Thymus (tissue), 11 donors: Measurements from ENCODE around the gene STX1B. TPM values are rescaled to one million over a fixed set of nuclear protein-coding genes. Genes with fewer than 3 reads are reported as not detected.

Experiments used
- DNase-seq, 9 donors: peaks; one replicate each; pipeline ENCODE4 v3.0.0-alpha.2; 2013; ENCODE audit warnings: low spot score in 9 of 9, low read depth in 6 of 9, missing footprints in 1 of 9
- H3K27ac ChIP-seq, 2 donors: one replicate each; pipeline ENCODE4 v1.5.1; 2013; ENCODE audit warnings: control low read depth in 1 of 2, low read depth in 1 of 2, low read length in 1 of 2, mild to moderate bottlenecking in 1 of 2, moderate library complexity in 1 of 2
- H3K27me3 ChIP-seq, 2 donors: one replicate each; pipeline ENCODE4 v1.5.1; 2013; ENCODE audit warnings: low read length in 1 of 2; ENCODE audit not compliant: control insufficient read depth in 2 of 2, insufficient read depth in 1 of 2
- H3K36me3 ChIP-seq, 2 donors: one replicate each; pipeline ENCODE4 v1.5.1; 2013; ENCODE audit warnings: low read length in 1 of 2, mild to moderate bottlenecking in 1 of 2, moderate library complexity in 1 of 2; ENCODE audit not compliant: control insufficient read depth in 2 of 2, insufficient read depth in 2 of 2
- H3K4me1 ChIP-seq, 2 donors: one replicate each; pipeline ENCODE4 v1.5.1; 2013; ENCODE audit warnings: low read length in 2 of 2; ENCODE audit not compliant: control insufficient read depth in 2 of 2, insufficient read depth in 2 of 2
- H3K4me3 ChIP-seq, 2 donors: one replicate each; pipeline ENCODE4 v1.5.1; 2013; ENCODE audit warnings: low read length in 2 of 2, control low read depth in 1 of 2, mild to moderate bottlenecking in 1 of 2
- H3K9me3 ChIP-seq, 2 donors: one replicate each; pipeline ENCODE4 v1.5.1; 2013; ENCODE audit warnings: low read length in 1 of 2, mild to moderate bottlenecking in 1 of 2; ENCODE audit not compliant: control insufficient read depth in 2 of 2, insufficient read depth in 1 of 2
- WGBS: extraction: QIAGEN DNeasy Blood & Tissue Kit; methylation state at CpG from one replicate; pipeline ENCODE4 v1.1.7; 2013; 5-methylcytosine and 5-hydroxymethylcytosine counted together
- polyA plus RNA-seq: library from polyadenylated mRNA; stranded (reverse); fragments of 200-250 nt; gene quantifications from one replicate; pipeline ENCODE4 v1.2.3, GENCODE V29; 2013
- total RNA-seq: library from RNA; stranded (reverse); fragments of 120-200 nt; gene quantifications from one replicate; pipeline ENCODE4 v1.2.4, GENCODE V29; 2013
- donor health status: healthy.

STX1B gene
- total and polyA plus RNA-seq, 2 donors: 0.19 to 1.0 TPM

DNA sequence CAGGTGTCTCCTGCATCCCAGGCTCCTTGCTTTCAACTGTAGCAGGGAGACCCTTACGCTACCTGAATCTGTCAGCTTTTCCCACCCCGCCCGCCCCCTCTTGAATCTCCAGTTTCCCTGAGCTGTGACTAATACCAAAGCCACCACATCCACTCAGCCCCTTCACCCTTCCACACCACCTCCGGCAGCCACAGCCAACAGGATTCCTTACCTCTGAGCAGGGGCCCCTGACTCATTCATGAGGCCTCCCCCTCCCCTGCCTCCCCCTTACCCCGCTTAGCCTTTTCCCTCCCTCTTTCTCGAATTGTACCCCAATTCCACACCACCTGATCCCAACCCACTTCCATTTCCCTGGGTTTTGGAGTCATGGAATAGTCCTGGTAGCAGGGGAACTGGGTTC is 2.3 kb downstream of the STX1B start:
- H3K27me3 ChIP-seq: peaks cover 12 to 74% of the 10 kb centered on the region in 2 donors

GRCh38 chr16:31007684-31008083 is 2.8 kb downstream of the STX1B start:
- Histone ChIP-seq H3K4me1 (peaks cover 0 to 11% of the 10 kb centered on the region in 2 donors), H3K27me3 (peaks cover 12 to 72% of the 10 kb centered on the region in 2 donors), H3K4me3 (no peak overlapping the region), H3K27ac (no peak overlapping the region), H3K9me3 (no peaks in the 10 kb centered on the region), H3K36me3 (no peaks in the 10 kb centered on the region)
- WGBS: 81% methylated on average over 6 of the region's 6 CpGs
- no peak for DNase-seq

More for the DNA sequence above, 2.3 kb downstream of the STX1B start:
- peaks cover 0 to 10% of the 10 kb centered on the region in 2 donors for H3K4me1 ChIP-seq
- H3K36me3 ChIP-seq: no peaks in the 10 kb centered on the region
- no peak overlapping the region for H3K27ac ChIP-seq
- WGBS: 91% methylated on average over 6 of the region's 6 CpGs
- H3K9me3 ChIP-seq: no peaks in the 10 kb centered on the region
- DNase-seq: no peak
- H3K4me3 ChIP-seq: no peak overlapping the region

GRCh38 chr16:31006589-31006988 is 3.8 kb downstream of the STX1B start:
- H3K36me3 ChIP-seq: no peaks in the 10 kb centered on the region
- H3K4me1 ChIP-seq: peaks cover 0 to 11% of the 10 kb centered on the region in 2 donors
- 97% methylated on average over 8 of the region's 8 CpGs for WGBS
- no peak overlapping the region for H3K27ac ChIP-seq
- H3K9me3 ChIP-seq: no peaks in the 10 kb centered on the region
- no peak for DNase-seq
- peaks cover 12 to 65% of the 10 kb centered on the region in 2 donors for H3K27me3 ChIP-seq
- H3K4me3 ChIP-seq: no peak overlapping the region

GRCh38 chr16:31006086-31006385 is 4.4 kb downstream of the STX1B start:
- Histone ChIP-seq H3K4me3 (no peak overlapping the region), H3K27ac (no peak overlapping the region), H3K36me3 (no peaks in the 10 kb centered on the region), H3K27me3 (peaks cover 12 to 60% of the 10 kb centered on the region in 2 donors), H3K9me3 (no peaks in the 10 kb centered on the region), H3K4me1 (peaks cover 0 to 9% of the 10 kb centered on the region in 2 donors)
- 82% methylated on average over 7 of the region's 7 CpGs for WGBS
- DNase-seq: no peak

DNA sequence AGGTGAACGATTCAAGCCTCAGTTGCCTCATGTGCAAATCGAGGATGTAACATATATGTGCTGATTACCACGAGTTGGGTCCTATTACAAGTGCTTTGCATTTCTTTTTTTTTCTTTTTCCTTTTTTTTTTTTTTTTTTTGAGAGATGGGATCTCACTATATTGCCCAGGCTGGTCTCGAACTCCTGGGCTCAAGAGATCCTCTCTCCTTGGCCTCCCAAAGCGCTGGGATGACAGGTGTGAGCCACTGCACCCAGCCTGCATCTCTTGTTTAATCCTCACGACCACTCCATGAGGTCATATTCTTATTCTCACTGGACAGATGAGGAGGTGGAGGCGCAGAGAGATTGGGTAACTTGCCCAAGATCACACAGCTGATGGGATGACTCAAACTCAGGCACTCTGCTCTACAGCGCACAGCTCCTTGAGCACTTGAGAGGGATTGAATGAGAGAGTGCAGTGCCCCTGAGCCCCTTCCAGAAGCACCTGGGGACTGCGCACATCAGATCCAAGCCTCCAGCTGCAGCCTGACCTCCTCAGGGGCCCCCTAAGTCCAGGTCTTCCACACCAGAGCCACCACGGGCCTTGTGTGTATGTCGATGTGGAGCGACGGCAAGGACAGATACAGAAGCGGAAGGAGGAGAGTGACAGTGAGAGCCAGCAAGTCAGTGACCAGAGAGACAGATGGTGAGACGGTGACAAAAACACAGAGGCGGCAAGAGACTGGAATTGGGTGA is 4.9 kb downstream of the STX1B start:
- Histone ChIP-seq H3K4me3 (no peak overlapping the region), H3K36me3 (no peaks in the 10 kb centered on the region), H3K27ac (no peak overlapping the region), H3K27me3 (peaks cover 12 to 55% of the 10 kb centered on the region in 2 donors), H3K9me3 (no peaks in the 10 kb centered on the region), H3K4me1 (peaks cover 0 to 5% of the 10 kb centered on the region in 2 donors)
- 89% methylated on average over 16 of the region's 16 CpGs for WGBS
- DNase-seq: no peak

GRCh38 chr16:31004658-31005057 is 5.8 kb downstream of the STX1B start:
- no peak overlapping the region for H3K4me3 ChIP-seq
- no peak for DNase-seq
- peaks cover 8 to 48% of the 10 kb centered on the region in 2 donors for H3K27me3 ChIP-seq
- peaks cover 0 to 5% of the 10 kb centered on the region in 2 donors for H3K4me1 ChIP-seq
- no peak overlapping the region for H3K27ac ChIP-seq
- H3K9me3 ChIP-seq: no peaks in the 10 kb centered on the region
- WGBS: 91% methylated on average over 2 of the region's 2 CpGs
- H3K36me3 ChIP-seq: no peaks in the 10 kb centered on the region

DNA sequence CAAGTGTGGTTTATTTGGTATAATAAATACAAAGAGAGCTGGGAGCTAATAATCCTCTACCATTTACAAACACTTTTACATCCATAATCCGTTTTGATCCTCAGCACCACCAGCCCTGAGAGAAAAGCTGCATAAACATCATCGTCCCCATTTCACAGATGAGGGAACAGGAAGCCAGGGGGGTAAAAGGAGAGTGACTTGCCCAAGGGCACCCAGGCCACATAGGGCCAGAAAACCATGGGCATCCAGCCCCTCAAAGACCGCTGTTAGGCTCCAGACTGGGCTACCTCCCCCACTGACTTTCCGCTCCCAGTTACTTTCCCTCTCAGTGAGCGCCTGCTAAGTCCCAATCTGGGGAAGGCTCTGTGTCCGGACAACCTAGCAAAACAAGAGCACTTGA is 6.7 kb downstream of the STX1B start:
- Histone ChIP-seq H3K27me3 (peaks cover 8 to 46% of the 10 kb centered on the region in 2 donors), H3K27ac (no peak overlapping the region)
- WGBS: 93% methylated on average over 6 of the region's 6 CpGs

GRCh38 chr16:31002862-31003341 is 7.5 kb downstream of the STX1B start:
- Histone ChIP-seq H3K4me3 (no peak overlapping the region), H3K27ac (peak overlapping the region in 1 of 2 donors; percentile 21), H3K9me3 (no peaks in the 10 kb centered on the region), H3K27me3 (peaks cover 4 to 47% of the 10 kb centered on the region in 2 donors), H3K36me3 (no peaks in the 10 kb centered on the region), H3K4me1 (peaks cover 0 to 6% of the 10 kb centered on the region in 2 donors)
- WGBS: 95% methylated on average over 9 of the region's 9 CpGs
- no peak for DNase-seq

More for the DNA sequence above, 6.7 kb downstream of the STX1B start:
- H3K36me3 ChIP-seq: no peaks in the 10 kb centered on the region
- peaks cover 0 to 5% of the 10 kb centered on the region in 2 donors for H3K4me1 ChIP-seq
- H3K4me3 ChIP-seq: no peak overlapping the region
- DNase-seq: no peak
- no peaks in the 10 kb centered on the region for H3K9me3 ChIP-seq

DNA sequence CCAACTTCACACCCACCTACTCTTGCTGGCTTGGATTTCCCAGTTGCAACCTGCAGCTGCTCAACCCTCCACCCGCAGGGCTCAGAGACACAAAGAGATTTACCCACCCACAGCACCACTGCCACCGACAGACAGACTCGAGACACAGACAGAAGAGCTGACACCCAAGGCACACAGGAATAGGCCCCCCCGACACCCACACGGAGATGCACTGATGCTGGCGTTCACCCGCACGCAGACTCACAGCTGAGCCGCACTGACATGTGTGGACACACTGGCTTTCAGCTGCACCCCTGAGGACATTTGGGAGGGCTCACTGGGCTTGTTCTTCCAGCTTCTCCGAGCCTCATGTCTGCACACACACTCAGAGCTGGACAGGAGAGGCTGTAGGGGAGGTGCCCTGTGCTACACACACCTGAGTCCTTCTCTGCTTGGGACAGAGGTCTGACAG is 8.2 kb downstream of the STX1B start:
- WGBS: 92% methylated on average over 10 of the region's 10 CpGs

More for the DNA sequence above, 8.2 kb downstream of the STX1B start:
- Histone ChIP-seq H3K36me3 (no peaks in the 10 kb centered on the region), H3K27ac (peak overlapping the region in 1 of 2 donors; percentile 33), H3K4me1 (peaks cover 3 to 13% of the 10 kb centered on the region in 2 donors), H3K4me3 (no peak overlapping the region), H3K27me3 (peaks cover 7 to 47% of the 10 kb centered on the region in 2 donors), H3K9me3 (no peaks in the 10 kb centered on the region)
- no peak for DNase-seq
